ENCODE measurements around the gene F9. TPM values are rescaled to one million over a fixed set of nuclear protein-coding genes. Genes with fewer than 3 reads are reported as not detected.

The F9 gene
- total RNA-seq, 1 donor from 2014 or later = not detected

- Mint-ChIP-seq H3K4me1 (ENCODE audit: low read depth, unreplicated experiment) (no peaks in the 10 kb centered on the region), H3K4me3 (ENCODE audit: unreplicated experiment) (no peak overlapping the region), H3K27me3 (ENCODE audit: unreplicated experiment) (no peaks in the 10 kb centered on the region), H3K9me3 (ENCODE audit: unreplicated experiment) (no peaks in the 10 kb centered on the region), H3K36me3 (ENCODE audit: unreplicated experiment) (no peaks in the 10 kb centered on the region), H3K27ac (ENCODE audit: unreplicated experiment) (no peak overlapping the region)
- no peak for DNase-seq
- TF ChIP-seq CTCF (IDR thresholded peaks at IDR 0.05; ENCODE audit: partially characterized antibody, unreplicated experiment) = no peak
Observed at GRCh38 chrX:139581068-139581467, 50.5 kb downstream of the F9 start.

DNA sequence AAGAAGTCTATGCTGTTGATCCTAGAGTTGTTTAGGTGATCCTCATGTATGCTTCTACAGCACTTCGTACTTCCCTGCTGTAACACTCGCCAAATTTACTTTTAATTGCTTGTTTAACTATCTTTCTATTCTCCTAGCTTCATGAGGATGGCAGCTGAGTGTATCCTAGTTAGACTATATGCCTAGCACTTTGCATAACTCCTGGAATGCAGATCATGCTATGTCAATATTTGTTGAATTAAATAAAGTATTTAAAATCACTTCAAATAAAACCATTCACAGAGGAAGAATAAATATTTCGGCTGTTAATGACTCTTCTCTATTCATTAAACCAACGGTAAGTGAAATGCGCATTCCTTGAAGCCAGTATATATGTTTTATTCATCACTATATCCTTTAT, 55.1 kb downstream of the F9 start:
- TF ChIP-seq CTCF (IDR thresholded peaks at IDR 0.05; ENCODE audit: partially characterized antibody, unreplicated experiment) = no peak
- no peaks in the 10 kb centered on the region for H3K4me1 Mint-ChIP-seq (ENCODE audit: low read depth, unreplicated experiment)
- DNase-seq = no peak
- H3K36me3 Mint-ChIP-seq (ENCODE audit: unreplicated experiment) = no peaks in the 10 kb centered on the region
- H3K27me3 Mint-ChIP-seq (ENCODE audit: unreplicated experiment) = no peaks in the 10 kb centered on the region
- no peaks in the 10 kb centered on the region for H3K9me3 Mint-ChIP-seq (ENCODE audit: unreplicated experiment)
- no peak overlapping the region for H3K27ac Mint-ChIP-seq (ENCODE audit: unreplicated experiment)
- no peak overlapping the region for H3K4me3 Mint-ChIP-seq (ENCODE audit: unreplicated experiment)

- no peaks in the 10 kb centered on the region for H3K4me1 Mint-ChIP-seq (ENCODE audit: low read depth, unreplicated experiment)
- no peak for DNase-seq
- no peak overlapping the region for H3K27ac Mint-ChIP-seq (ENCODE audit: unreplicated experiment)
- H3K27me3 Mint-ChIP-seq (ENCODE audit: unreplicated experiment) = no peaks in the 10 kb centered on the region
- H3K36me3 Mint-ChIP-seq (ENCODE audit: unreplicated experiment) = no peaks in the 10 kb centered on the region
- H3K9me3 Mint-ChIP-seq (ENCODE audit: unreplicated experiment) = no peaks in the 10 kb centered on the region
- TF ChIP-seq CTCF (IDR thresholded peaks at IDR 0.05; ENCODE audit: partially characterized antibody, unreplicated experiment) = no peak
- H3K4me3 Mint-ChIP-seq (ENCODE audit: unreplicated experiment) = no peak overlapping the region
Observed at GRCh38 chrX:139596068-139596467, 65.5 kb downstream of the F9 start.

- no peak for DNase-seq
- H3K4me1 Mint-ChIP-seq (ENCODE audit: low read depth, unreplicated experiment) = no peaks in the 10 kb centered on the region
Observed at GRCh38 chrX:139600105-139600504, 69.6 kb downstream of the F9 start.

More at GRCh38 chrX:139600105-139600504, 69.6 kb downstream of the F9 start:
- no peak overlapping the region for H3K4me3 Mint-ChIP-seq (ENCODE audit: unreplicated experiment)
- no peaks in the 10 kb centered on the region for H3K36me3 Mint-ChIP-seq (ENCODE audit: unreplicated experiment)
- H3K27me3 Mint-ChIP-seq (ENCODE audit: unreplicated experiment) = no peaks in the 10 kb centered on the region
- TF ChIP-seq CTCF (IDR thresholded peaks at IDR 0.05; ENCODE audit: partially characterized antibody, unreplicated experiment) = no peak
- no peak overlapping the region for H3K27ac Mint-ChIP-seq (ENCODE audit: unreplicated experiment)
- H3K9me3 Mint-ChIP-seq (ENCODE audit: unreplicated experiment) = no peaks in the 10 kb centered on the region

Other genes with a start within 250 kb of the F9 start
- 1.2 TPM for gene MCF2, start 177.4 kb downstream of the F9 start, total RNA-seq (ENCODE audit: unreplicated experiment)